ENCODE measurements around the gene SERP2.

GRCh38 chr13:44401577-44401976 lies 28.0 kb downstream of the SERP2 start:
- TF ChIP-seq SUZ12 (IDR thresholded peaks at IDR 0.05; ENCODE audit: extremely low read depth, insufficient read depth, insufficient read length) (no peak), YY1 (IDR thresholded peaks at IDR 0.05; ENCODE audit: insufficient read depth, insufficient read length) (no peak)

Measured in NT2/D1 (cell line).